ENCODE measurements around the gene OAS2. TPM values are rescaled to one million over a fixed set of nuclear protein-coding genes. Genes with fewer than 3 reads are reported as not detected.

The OAS2 gene
- total and polyA plus RNA-seq, 12 donors, result 3.3 to 24.2 (median 8.4) TPM

DNA sequence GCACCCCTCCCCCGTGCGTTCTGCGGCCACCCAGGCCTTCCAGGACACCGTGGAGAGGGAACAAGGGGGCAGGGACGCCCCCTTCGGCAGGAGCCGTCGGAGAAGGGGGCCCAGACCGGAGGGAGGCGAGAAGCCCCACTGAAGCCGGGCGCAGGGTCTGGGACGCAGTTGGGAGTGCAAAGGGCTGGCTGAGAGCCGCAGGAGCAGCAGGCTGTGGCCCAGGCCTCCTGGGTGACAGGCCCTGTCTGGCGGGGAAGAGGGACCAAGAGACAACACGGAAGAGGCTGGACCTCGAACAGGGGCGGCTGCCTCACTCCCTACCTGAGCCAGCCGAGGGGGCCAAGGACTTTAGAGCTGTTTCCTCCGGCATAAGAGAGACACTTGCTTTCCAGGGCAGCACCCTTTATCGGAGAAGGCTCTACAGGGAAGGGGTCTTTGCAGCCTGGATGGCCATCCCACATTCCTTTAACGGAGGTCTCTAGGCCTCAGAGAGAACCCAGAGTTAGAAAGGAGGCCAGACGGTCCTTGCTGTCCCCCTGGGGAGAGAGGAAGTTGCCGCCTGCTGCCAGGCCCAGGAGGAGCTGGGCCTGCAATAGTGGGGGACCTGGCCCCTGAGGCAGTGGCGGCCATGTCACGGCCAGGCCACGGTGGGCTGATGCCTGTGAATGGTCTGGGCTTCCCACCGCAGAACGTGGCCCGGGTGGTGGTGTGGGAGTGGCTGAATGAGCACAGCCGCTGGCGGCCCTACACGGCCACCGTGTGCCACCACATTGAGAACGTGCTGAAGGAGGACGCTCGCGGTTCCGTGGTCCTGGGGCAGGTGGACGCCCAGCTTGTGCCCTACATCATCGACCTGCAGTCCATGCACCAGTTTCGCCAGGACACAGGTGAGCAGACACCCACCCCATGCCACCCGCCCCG lies 79.5 kb downstream of the OAS2 start:
- Histone ChIP-seq H3K9me3 (no peaks in the 10 kb centered on the region), H3K27ac (peak overlapping the region in 6 of 10 donors; percentile 19 to 56 (median 34)), H3K4me3 (peak overlapping the region in 9 of 10 donors; percentile 44 to 66 (median 60)), H3K27me3 (peaks cover 0 to 84% (median 44%) of the 10 kb centered on the region in 7 donors), H3K4me1 (peaks cover 0 to 16% (median 14%) of the 10 kb centered on the region in 9 donors), H3K36me3 (no peaks in the 10 kb centered on the region)
- ATAC-seq, result peak in 2 of 8 donors; percentile 16 to 47
- DNase-seq, result no peak
- intact Hi-C loops (cut with DNase I), result loop anchor here in 3 of 10 donors (5.0 to 10.0 kb wide), 2 partner anchors 34 to 97 kb away; no protein-coding TSS in a partner anchor
- WGBS, 2 donors, result 58 to 65% methylated on average over 42 to 44 of the region's 44 CpGs
- TF ChIP-seq, protein P1, sequence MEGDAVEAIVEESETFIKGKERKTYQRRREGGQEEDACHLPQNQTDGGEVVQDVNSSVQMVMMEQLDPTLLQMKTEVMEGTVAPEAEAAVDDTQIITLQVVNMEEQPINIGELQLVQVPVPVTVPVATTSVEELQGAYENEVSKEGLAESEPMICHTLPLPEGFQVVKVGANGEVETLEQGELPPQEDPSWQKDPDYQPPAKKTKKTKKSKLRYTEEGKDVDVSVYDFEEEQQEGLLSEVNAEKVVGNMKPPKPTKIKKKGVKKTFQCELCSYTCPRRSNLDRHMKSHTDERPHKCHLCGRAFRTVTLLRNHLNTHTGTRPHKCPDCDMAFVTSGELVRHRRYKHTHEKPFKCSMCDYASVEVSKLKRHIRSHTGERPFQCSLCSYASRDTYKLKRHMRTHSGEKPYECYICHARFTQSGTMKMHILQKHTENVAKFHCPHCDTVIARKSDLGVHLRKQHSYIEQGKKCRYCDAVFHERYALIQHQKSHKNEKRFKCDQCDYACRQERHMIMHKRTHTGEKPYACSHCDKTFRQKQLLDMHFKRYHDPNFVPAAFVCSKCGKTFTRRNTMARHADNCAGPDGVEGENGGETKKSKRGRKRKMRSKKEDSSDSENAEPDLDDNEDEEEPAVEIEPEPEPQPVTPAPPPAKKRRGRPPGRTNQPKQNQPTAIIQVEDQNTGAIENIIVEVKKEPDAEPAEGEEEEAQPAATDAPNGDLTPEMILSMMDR (IDR thresholded peaks at IDR 0.05), result no peak

DNA sequence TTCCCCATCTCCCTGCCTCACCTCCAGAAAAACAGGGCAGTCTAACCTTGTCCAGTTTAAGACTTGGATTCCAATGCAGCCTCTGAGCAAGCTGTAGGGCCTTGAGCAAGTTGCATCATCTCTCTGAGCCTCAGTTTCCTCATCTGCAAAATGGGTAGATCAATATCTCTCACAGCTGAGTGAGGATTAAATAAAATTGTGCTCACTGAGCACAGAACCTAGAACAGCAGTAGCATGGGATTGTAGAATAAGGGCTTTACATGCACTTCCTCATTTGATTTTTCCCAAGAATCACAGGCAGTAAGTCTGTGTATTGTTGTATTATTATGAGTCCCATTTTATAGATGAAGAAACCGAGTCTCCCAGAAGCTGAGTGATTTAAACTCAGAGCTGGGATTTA lies 80.2 kb downstream of the OAS2 start:
- Histone ChIP-seq H3K36me3 (no peaks in the 10 kb centered on the region), H3K27me3 (peaks cover 0 to 83% (median 46%) of the 10 kb centered on the region in 7 donors), H3K4me3 (no peak overlapping the region), H3K4me1 (peaks cover 0 to 16% (median 14%) of the 10 kb centered on the region in 9 donors), H3K27ac (no peak overlapping the region), H3K9me3 (no peaks in the 10 kb centered on the region)
- ATAC-seq (no peak), DNase-seq (no peak)
- WGBS, 2 donors, result 96 to 97% methylated on average over 1 of the region's 1 CpG
- intact Hi-C loops (cut with DNase I), result loop anchor here in 3 of 10 donors (5.0 to 10.0 kb wide), 2 partner anchors 34 to 96 kb away; no protein-coding TSS in a partner anchor
- TF ChIP-seq, protein P1 (IDR thresholded peaks at IDR 0.05), result no peak

DNA sequence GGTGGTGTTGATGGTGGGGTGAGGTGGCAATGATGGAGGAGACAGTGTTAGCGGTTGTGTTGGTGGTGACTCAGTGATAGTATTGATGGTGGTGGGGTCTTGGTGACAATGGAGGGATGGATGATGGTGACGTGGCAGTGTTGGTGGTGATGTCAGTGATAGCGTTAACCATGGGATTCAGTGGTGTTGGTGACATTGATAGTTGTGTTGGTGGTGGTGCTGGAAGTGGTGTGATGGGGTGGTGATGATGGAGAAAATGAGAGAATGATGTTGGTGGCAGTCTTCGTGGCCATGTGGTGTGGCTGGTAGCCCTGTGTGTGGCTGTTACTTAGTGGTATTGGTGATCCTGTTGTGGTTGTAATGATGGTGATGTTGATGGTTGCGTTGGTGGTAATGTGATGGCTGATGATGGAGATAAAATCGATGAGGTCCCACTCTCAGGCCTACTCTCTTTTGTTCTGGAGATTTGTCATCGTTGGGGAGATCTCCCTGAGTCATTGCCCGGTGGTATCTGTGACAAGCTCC lies 80.8 kb downstream of the OAS2 start:
- Histone ChIP-seq H3K4me3 (no peak overlapping the region), H3K4me1 (peaks cover 0 to 16% (median 14%) of the 10 kb centered on the region in 9 donors), H3K36me3 (no peaks in the 10 kb centered on the region), H3K27me3 (peaks cover 0 to 83% (median 52%) of the 10 kb centered on the region in 7 donors), H3K27ac (no peak overlapping the region), H3K9me3 (no peaks in the 10 kb centered on the region)
- TF ChIP-seq, protein P1 (IDR thresholded peaks at IDR 0.05), result no peak
- intact Hi-C loops (cut with DNase I), result loop anchor here in 3 of 10 donors (5.0 to 10.0 kb wide), 2 partner anchors 33 to 96 kb away; no protein-coding TSS in a partner anchor
- WGBS, 2 donors, result 86 to 90% methylated on average over 8 of the region's 8 CpGs
- DNase-seq (no peak), ATAC-seq (no peak)

DNA sequence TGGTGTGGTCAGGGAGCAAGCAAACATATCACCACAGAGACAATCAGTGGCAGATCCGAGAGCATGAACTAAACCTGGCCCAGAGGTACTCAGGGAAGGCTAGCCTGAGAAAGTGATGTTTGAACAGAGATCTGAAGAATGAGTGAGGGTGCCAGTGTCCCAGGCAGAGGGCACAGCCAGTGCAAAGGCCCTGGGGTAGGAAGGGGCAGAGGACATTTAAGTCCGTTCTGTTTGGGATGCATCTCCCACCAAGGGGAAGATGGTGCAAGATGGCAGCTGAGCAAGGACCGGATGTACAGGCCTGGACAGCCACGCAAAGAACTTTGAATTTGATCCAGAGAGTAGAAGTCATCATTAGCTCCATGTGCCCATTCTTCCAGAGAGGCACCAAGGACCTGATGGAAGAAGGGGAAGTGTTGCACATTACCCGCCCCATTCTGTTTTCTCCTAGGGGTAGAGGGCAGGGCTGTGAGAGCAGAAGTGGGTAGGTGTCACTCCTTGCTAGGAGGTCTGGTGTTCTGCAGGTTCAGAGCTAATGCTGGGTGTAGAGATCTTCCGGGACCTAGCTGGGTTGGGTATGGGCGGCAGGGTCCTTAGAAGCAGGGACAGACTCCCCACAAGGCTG lies 82.1 kb downstream of the OAS2 start:
- Histone ChIP-seq H3K9me3 (no peaks in the 10 kb centered on the region), H3K27ac (no peak overlapping the region), H3K4me1 (peaks cover 0 to 22% (median 14%) of the 10 kb centered on the region in 9 donors), H3K4me3 (no peak overlapping the region), H3K36me3 (no peaks in the 10 kb centered on the region), H3K27me3 (peaks cover 0 to 85% (median 54%) of the 10 kb centered on the region in 7 donors)
- 75 to 84% methylated on average over 7 of the region's 7 CpGs for WGBS, 2 donors
- TF ChIP-seq, protein P1 (IDR thresholded peaks at IDR 0.05), result no peak
- DNase-seq (no peak), ATAC-seq (no peak)
- intact Hi-C loops (cut with DNase I), result no loop called here
